Activated naive CD4-positive, alpha-beta T cell (primary cell): ENCODE data around the gene SAMD8.

Experiments used
- DNase-seq, 4 experiments: peaks; one replicate each; lab custom pipeline; 2025; lab: John Stamatoyannopoulos, UW

Gene SAMD8

GRCh38 chr10:75223507-75223906 lies 112.1 kb downstream of the SAMD8 start:
- no peak for DNase-seq

- no peak for DNase-seq
These were observed 114.6 kb downstream of the SAMD8 start for GRCh38 chr10:75226095-75226494.

GRCh38 chr10:75226656-75227055 lies 115.2 kb downstream of the SAMD8 start:
- no peak for DNase-seq

GRCh38 chr10:75228278-75228677 lies 116.8 kb downstream of the SAMD8 start:
- no peak for DNase-seq

- DNase-seq = no peak
These were observed 117.4 kb downstream of the SAMD8 start for GRCh38 chr10:75228834-75229233.

- DNase-seq = no peak
These were observed 118.5 kb downstream of the SAMD8 start for GRCh38 chr10:75229971-75230370.

- DNase-seq = peak; percentile 83 to 92 (median 89)
These were observed 119.2 kb downstream of the SAMD8 start for GRCh38 chr10:75230600-75231038.
